ENCODE results near the gene ARHGDIA.

ARHGDIA gene

GRCh38 chr17:81899514-81900166 is 28.5 kb upstream of the ARHGDIA start:
- peaks cover 72% of the 10 kb centered on the region for H3K36me3 ChIP-seq
- no peaks in the 10 kb centered on the region for H3K9me3 ChIP-seq (ENCODE audit: severe bottlenecking)
- no peaks in the 10 kb centered on the region for H3K27me3 ChIP-seq (ENCODE audit: insufficient read depth, low read depth, severe bottlenecking)
- no peak for DNase-seq
- TF ChIP-seq CTCF (IDR thresholded peaks at IDR 0.05; ENCODE audit: low read depth, low read length): no peak
- no peak overlapping the region for H3K27ac ChIP-seq
- H3K4me3 ChIP-seq (ENCODE audit: low read depth, low read length): no peak overlapping the region

GRCh38 chr17:81898885-81899284 is 27.7 kb upstream of the ARHGDIA start:
- no peak overlapping the region for H3K4me3 ChIP-seq (ENCODE audit: low read depth, low read length)
- H3K27ac ChIP-seq: no peak overlapping the region
- no peaks in the 10 kb centered on the region for H3K27me3 ChIP-seq (ENCODE audit: insufficient read depth, low read depth, severe bottlenecking)
- no peak for TF ChIP-seq CTCF (IDR thresholded peaks at IDR 0.05; ENCODE audit: low read depth, low read length)
- no peak for DNase-seq
- H3K9me3 ChIP-seq (ENCODE audit: severe bottlenecking): no peaks in the 10 kb centered on the region
- H3K36me3 ChIP-seq: peaks cover 70% of the 10 kb centered on the region

GRCh38 chr17:81898029-81898866 is 27.1 kb upstream of the ARHGDIA start:
- no peak for DNase-seq
- peaks cover 69% of the 10 kb centered on the region for H3K36me3 ChIP-seq
- H3K4me3 ChIP-seq (ENCODE audit: low read depth, low read length): no peak overlapping the region
- no peaks in the 10 kb centered on the region for H3K9me3 ChIP-seq (ENCODE audit: severe bottlenecking)
- TF ChIP-seq CTCF (IDR thresholded peaks at IDR 0.05; ENCODE audit: low read depth, low read length): no peak
- H3K27ac ChIP-seq: no peak overlapping the region
- H3K27me3 ChIP-seq (ENCODE audit: insufficient read depth, low read depth, severe bottlenecking): no peaks in the 10 kb centered on the region

- Histone ChIP-seq H3K36me3 (peaks cover 73% of the 10 kb centered on the region), H3K27me3 (ENCODE audit: insufficient read depth, low read depth, severe bottlenecking) (no peaks in the 10 kb centered on the region), H3K4me3 (ENCODE audit: low read depth, low read length) (no peak overlapping the region), H3K9me3 (ENCODE audit: severe bottlenecking) (no peaks in the 10 kb centered on the region), H3K27ac (no peak overlapping the region)
- no peak for DNase-seq
- no peak for TF ChIP-seq CTCF (IDR thresholded peaks at IDR 0.05; ENCODE audit: low read depth, low read length)
Measured at GRCh38 chr17:81895400-81895799, 24.3 kb upstream of the ARHGDIA start.

GRCh38 chr17:81891303-81891552 is 20.1 kb upstream of the ARHGDIA start:
- Histone ChIP-seq H3K4me3 (ENCODE audit: low read depth, low read length) (peak overlapping the region; percentile 93), H3K27ac (peak overlapping the region; percentile 90), H3K9me3 (ENCODE audit: severe bottlenecking) (no peaks in the 10 kb centered on the region), H3K36me3 (peaks cover 74% of the 10 kb centered on the region), H3K27me3 (ENCODE audit: insufficient read depth, low read depth, severe bottlenecking) (no peaks in the 10 kb centered on the region)
- no peak for TF ChIP-seq CTCF (IDR thresholded peaks at IDR 0.05; ENCODE audit: low read depth, low read length)
- DNase-seq: no peak

All from WERI-Rb-1 (cell line).